IMR-90 (cell line): Measurements from ENCODE around the gene GOLGA3. TPM values are rescaled to one million over a fixed set of nuclear protein-coding genes. Genes with fewer than 3 reads are reported as not detected.
A peak's percentile ranks its signal among the peaks of the same experiment; 100 is the strongest.

Experiments
- ATAC-seq: fragments of 200-7000 bp; cut with Tn5 transposase; 2 replicates; pipeline ENCODE4 v1.9.1; 2020; ENCODE audit warnings: low read depth, mild to moderate bottlenecking, moderate library complexity
- BruUV-seq: library from RNA; stranded (reverse); fragments of 400-500 nt; replicated peaks from 2 replicates; lab custom pipeline; 2021; lab: Mats Ljungman, UMichigan
- CTCF ChIA-PET: fragments of 300-600 bp; formaldehyde crosslinking; extraction: SDS; loops from one replicate; lab custom pipeline; 2021; ENCODE audit warnings: antibody characterized with exemption; lab: Yijun Ruan, JAX
- POLR2A ChIA-PET: fragments of 300-600 bp; sonication (Branson Sonifier 250); formaldehyde crosslinking; loops from one replicate; lab custom pipeline; 2022; ENCODE audit warnings: antibody characterized with exemption; ENCODE audit not compliant: unreplicated experiment; lab: Charles Lee
- DNase-seq: peaks from one replicate; pipeline ENCODE4 v3.0.0; 2013
- H2AFZ ChIP-seq: replicated peaks from 2 replicates; pipeline ENCODE3; 2013; ENCODE audit warnings: low read length, mild to moderate bottlenecking; ENCODE audit not compliant: poor library complexity
- H2AK5ac ChIP-seq: 2 replicates; pipeline ENCODE4 v1.6.1; 2013; ENCODE audit warnings: low read depth, low read length, inconsistent platforms
- H2AK9ac ChIP-seq: replicated peaks from 2 replicates; pipeline ENCODE3; 2013; ENCODE audit warnings: mild to moderate bottlenecking, low read depth, low read length, moderate library complexity; ENCODE audit not compliant: poor library complexity
- H2BK120ac ChIP-seq: 2 replicates; pipeline ENCODE4 v1.6.1; 2013; ENCODE audit warnings: low read depth, low read length, inconsistent platforms
- H2BK15ac ChIP-seq: 3 replicates; pipeline ENCODE4 v1.6.1; 2013; ENCODE audit warnings: low read depth, low read length, inconsistent platforms
- H2BK20ac ChIP-seq: 2 replicates; pipeline ENCODE4 v1.6.1; 2013; ENCODE audit warnings: low read depth, mild to moderate bottlenecking, inconsistent platforms, low read length, moderate library complexity
- H2BK5ac ChIP-seq: 2 replicates; pipeline ENCODE4 v1.6.1; 2013; ENCODE audit warnings: mild to moderate bottlenecking, low read depth, low read length, inconsistent platforms; ENCODE audit not compliant: poor library complexity, severe bottlenecking
- H3K14ac ChIP-seq: replicated peaks from 2 replicates; pipeline ENCODE4 v1.6.1; 2013; ENCODE audit warnings: low read depth, low read length, inconsistent platforms
- H3K18ac ChIP-seq: 2 replicates; pipeline ENCODE4 v1.6.1; 2013; ENCODE audit warnings: low read depth, low read length, control low read depth
- H3K23ac ChIP-seq: 2 replicates; pipeline ENCODE4 v1.6.1; 2013; ENCODE audit warnings: low read depth, low read length, inconsistent platforms
- H3K27ac ChIP-seq: 2 replicates; pipeline ENCODE4 v1.5.1; 2013; ENCODE audit warnings: mild to moderate bottlenecking, control low read depth, low read length; ENCODE audit not compliant: insufficient read depth
- H3K27me3 ChIP-seq: 2 replicates; pipeline ENCODE4 v1.6.1; 2013; ENCODE audit warnings: low read length; ENCODE audit not compliant: control insufficient read depth, insufficient read depth
- H3K36me3 ChIP-seq: 2 replicates; pipeline ENCODE4 v1.6.1; 2013; ENCODE audit warnings: low read length, mixed read lengths; ENCODE audit not compliant: control insufficient read depth, insufficient read depth
- H3K4ac ChIP-seq: 2 replicates; pipeline ENCODE4 v1.6.1; 2013; ENCODE audit warnings: low read depth, low read length, inconsistent platforms
- H3K4me1 ChIP-seq: 2 replicates; pipeline ENCODE4 v1.6.1; 2013; ENCODE audit warnings: low read length, mixed read lengths; ENCODE audit not compliant: control insufficient read depth, insufficient read depth
- H3K4me2 ChIP-seq: 2 replicates; pipeline ENCODE4 v1.6.1; 2013; ENCODE audit warnings: low read depth, mild to moderate bottlenecking, control low read depth, low read length, moderate library complexity
- H3K4me3 ChIP-seq: 2 replicates; pipeline ENCODE4 v1.5.1; 2013; ENCODE audit warnings: low read depth, mild to moderate bottlenecking, control low read depth, low read length, moderate library complexity; ENCODE audit not compliant: insufficient read depth
- H3K56ac ChIP-seq: 2 replicates; pipeline ENCODE4 v1.6.1; 2013; ENCODE audit warnings: low read length, inconsistent platforms; ENCODE audit not compliant: insufficient read depth; ENCODE audit errors: extremely low read depth
- H3K79me1 ChIP-seq, 2 experiments: 2 replicates each; pipeline ENCODE4 v1.6.1; 2013; ENCODE audit warnings: low read length in 2 of 2, inconsistent platforms in 1 of 2, low read depth in 1 of 2
- H3K9ac ChIP-seq: 2 replicates; pipeline ENCODE4 v1.6.1; 2013; ENCODE audit warnings: low read depth, low read length, control low read depth
- H3K9me1 ChIP-seq: 2 replicates; pipeline ENCODE4 v1.6.1; 2013; ENCODE audit warnings: low read length, inconsistent platforms; ENCODE audit not compliant: insufficient read depth
- H3K9me3 ChIP-seq: 2 replicates; pipeline ENCODE4 v1.6.1; 2013; ENCODE audit warnings: low read length; ENCODE audit not compliant: control insufficient read depth, insufficient read depth
- H4K20me1 ChIP-seq: 2 replicates; pipeline ENCODE4 v1.6.1; 2013; ENCODE audit warnings: low read length, inconsistent platforms; ENCODE audit not compliant: insufficient read depth
- H4K5ac ChIP-seq: 2 replicates; pipeline ENCODE4 v1.6.1; 2013; ENCODE audit warnings: mild to moderate bottlenecking, low read depth, low read length, control low read depth
- H4K8ac ChIP-seq, 2 experiments: 2 replicates each; pipeline ENCODE4 v1.6.1; 2013; ENCODE audit warnings: low read depth in 2 of 2, low read length in 2 of 2, control low read depth in 1 of 2, inconsistent platforms in 1 of 2
- H4K91ac ChIP-seq: 2 replicates; pipeline ENCODE4 v1.6.1; 2013; ENCODE audit warnings: low read depth, low read length, inconsistent platforms; ENCODE audit not compliant: insufficient read depth
- BHLHE40 ChIP-seq: fragments of 150-350 bp; IDR thresholded peaks from 2 replicates; pipeline ENCODE4 v1.6.1; 2016; ENCODE audit warnings: mild to moderate bottlenecking, low read depth, low read length
- CEBPB ChIP-seq: IDR thresholded peaks from 2 replicates; pipeline ENCODE4 v1.6.1; 2012; ENCODE audit warnings: low read depth, low read length, improper control_type of control experiment
- CHD1 ChIP-seq: IDR thresholded peaks from 2 replicates; pipeline ENCODE4 v1.6.1; 2012; ENCODE audit warnings: low read depth, low read length, improper control_type of control experiment
- FOS ChIP-seq: fragments of 150-350 bp; IDR thresholded peaks from 2 replicates; pipeline ENCODE4 v1.6.1; 2016; ENCODE audit warnings: low read depth, low read length
- MAFK ChIP-seq: IDR thresholded peaks from 2 replicates; pipeline ENCODE4 v1.6.1; 2012; ENCODE audit warnings: low read depth, low read length, improper control_type of control experiment
- MAZ ChIP-seq: IDR thresholded peaks from 2 replicates; pipeline ENCODE4 v1.6.1; 2012; ENCODE audit warnings: low read depth, mild to moderate bottlenecking, low read length, improper control_type of control experiment, moderate library complexity, borderline replicate concordance
- MXI1 ChIP-seq: IDR thresholded peaks from 2 replicates; pipeline ENCODE4 v1.6.1; 2012; ENCODE audit warnings: low read depth, mild to moderate bottlenecking, low read length, moderate library complexity, borderline replicate concordance
- NFE2L2 ChIP-seq: fragments of 150-350 bp; IDR thresholded peaks from 2 replicates; pipeline ENCODE4 v1.6.1; 2016; ENCODE audit warnings: low read depth, mild to moderate bottlenecking, low read length
- POLR2A ChIP-seq: IDR thresholded peaks from 2 replicates; pipeline ENCODE4 v1.6.1; 2012; ENCODE audit warnings: mild to moderate bottlenecking, low read depth, low read length
- RAD21 ChIP-seq: IDR thresholded peaks from 2 replicates; pipeline ENCODE4 v1.6.1; 2012; ENCODE audit warnings: low read length, improper control_type of control experiment
- RCOR1 ChIP-seq: IDR thresholded peaks from 2 replicates; pipeline ENCODE4 v1.6.1; 2012; ENCODE audit warnings: mild to moderate bottlenecking, low read length, improper control_type of control experiment; ENCODE audit not compliant: insufficient replicate concordance
- RFX5 ChIP-seq: IDR thresholded peaks from 2 replicates; pipeline ENCODE4 v1.8.0; 2012; ENCODE audit warnings: low read depth, mild to moderate bottlenecking, low read length, moderate library complexity
- SMC3 ChIP-seq: fragments of 150-350 bp; IDR thresholded peaks from 2 replicates; pipeline ENCODE4 v1.6.1; 2016; ENCODE audit warnings: low read depth, mild to moderate bottlenecking, antibody characterized with exemption, low read length, moderate library complexity
- WGBS, 2 experiments: methylation state at CpG; one replicate each; pipeline versions ENCODE4 v1.1.5 to v1.1.7; 2013; ENCODE audit warnings: missing lambda C conversion rate in 2 of 2; ENCODE audit not compliant: insufficient read length in 1 of 2; ENCODE audit errors: extremely low coverage in 2 of 2; 5-methylcytosine and 5-hydroxymethylcytosine counted together
- dilution Hi-C: fragments of 300-500 bp; cut with HindIII; formaldehyde crosslinking; loops from one replicate; pipeline ENCODE4 v1.14.3; 2018; ENCODE audit warnings: low sequenced_read_pairs; ENCODE audit not compliant: unreplicated experiment
- in situ Hi-C: fragments of 300-500 bp; cut with MboI; formaldehyde crosslinking; loops from 3 replicates; pipeline ENCODE4 v1.14.3; 2019; ENCODE audit warnings: low sequenced_read_pairs, inconsistent platforms, mixed read lengths
- intact Hi-C: fragments of 100-400 bp; cut with micrococcal nuclease; formaldehyde crosslinking; loops from 2 replicates; pipeline ENCODE4 v1.10.0; 2022
- polyA plus RNA-seq, 3 experiments: library from polyadenylated mRNA; depleted of rRNA; stranded (reverse); fragments of >200 nt; gene quantifications; 2 replicates each; pipeline ENCODE4 v1.2.3, GENCODE V29; 2012; ENCODE audit warnings: low replicate concordance in 1 of 3
- total RNA-seq: library from RNA; depleted of rRNA; stranded (reverse); fragments of >200 nt; gene quantifications from 2 replicates; pipeline ENCODE4 v1.2.3, GENCODE V29; 2012
- TF ChIP-seq, protein P1 (sequence below): fragments of 150-350 bp; IDR thresholded peaks from 2 replicates; pipeline ENCODE4 v1.6.1; 2017; ENCODE audit warnings: mild to moderate bottlenecking, antibody characterized with exemption, low read length, low read depth
- TF ChIP-seq, protein P2 (sequence below): conservative IDR thresholded peaks from 2 replicates; pipeline ENCODE4 v1.5.1; 2012; ENCODE audit warnings: mild to moderate bottlenecking, low read depth, low read length, improper control_type of control experiment
- TF ChIP-seq, protein P3 (sequence below): fragments of 150-350 bp; IDR thresholded peaks from 2 replicates; pipeline ENCODE4 v1.6.1; 2016; ENCODE audit warnings: low read depth, mild to moderate bottlenecking, low read length, moderate library complexity, borderline replicate concordance

GOLGA3 gene
- total and polyA plus RNA-seq, 2 of the 4 experiments (the other 2 are of a cell fraction), result 39.6 to 99.8 TPM

DNA sequence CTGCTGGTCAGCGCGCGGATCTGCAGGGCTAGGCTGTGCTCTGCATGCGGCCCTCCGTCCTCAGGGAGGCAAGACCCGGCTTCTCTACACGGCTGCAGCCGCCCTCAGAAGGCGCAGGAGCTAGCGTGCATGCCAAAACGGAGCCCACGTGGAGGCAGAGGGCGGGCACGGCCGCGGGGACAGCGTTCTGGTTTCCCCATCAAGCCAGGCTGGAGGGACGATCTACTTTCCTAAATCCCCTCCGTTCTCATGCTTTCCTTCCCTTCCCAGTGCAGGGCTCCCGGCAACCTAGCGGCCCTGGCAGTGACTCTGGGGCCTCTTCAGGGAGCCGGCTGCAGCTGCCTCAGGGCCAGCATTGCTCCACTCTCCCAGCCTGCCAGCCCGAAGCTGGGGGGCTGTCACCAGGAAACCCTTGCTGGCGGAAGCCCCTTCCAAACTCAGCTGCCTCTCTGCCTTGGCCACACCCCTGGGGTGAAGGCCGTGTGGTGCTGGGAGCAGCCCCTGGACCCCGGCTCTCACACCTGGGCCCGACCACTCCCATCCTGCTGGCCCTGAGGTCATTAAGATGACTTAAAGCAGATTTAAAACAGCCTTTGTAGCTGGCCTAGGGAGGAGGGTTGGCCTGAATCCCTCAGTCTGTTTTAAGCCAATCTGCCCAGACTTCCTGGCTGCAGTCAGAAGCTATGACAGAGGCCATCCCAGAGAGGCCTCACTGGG is 9.2 kb upstream of the GOLGA3 start:
- H3K23ac ChIP-seq, result no peak overlapping the region
- intact Hi-C loops, result no loop called here
- ATAC-seq, result peak; percentile 21
- no peak overlapping the region for H3K14ac ChIP-seq
- DNase-seq, result no peak
- dilution Hi-C loops, result no loop called here
- H3K4me1 ChIP-seq, result no peaks in the 10 kb centered on the region
- WGBS, 2 experiments, result 78% methylated on average over 21 of the region's 27 CpGs; no CpG with 5 or more reads in 1 of the 2 experiments
- no peak overlapping the region for H3K4me3 ChIP-seq
- BruUV-seq, result no TSS peak
- H2AK5ac ChIP-seq, result no peak overlapping the region
- no peak overlapping the region for H4K91ac ChIP-seq
- in situ Hi-C loops, result no loop called here
- no peak overlapping the region for H4K5ac ChIP-seq
- H3K36me3 ChIP-seq, result peaks cover 43% of the 10 kb centered on the region
- no peaks in the 10 kb centered on the region; the same call in none of the 2 replicates for H4K20me1 ChIP-seq
- ChIA-PET POLR2A (no interaction called here), CTCF (no interaction called here)
- no peak overlapping the region for H3K4ac ChIP-seq
- no peak overlapping the region for H3K18ac ChIP-seq
- H2AFZ ChIP-seq, result no peak overlapping the region
- H3K4me2 ChIP-seq, result no peak overlapping the region
- H2BK15ac ChIP-seq, result no peak overlapping the region
- no peak overlapping the region for H2BK120ac ChIP-seq
- no peak overlapping the region for H4K8ac ChIP-seq
- peaks cover 0 to 13% of the 10 kb centered on the region in 2 experiments; a peak in 2 of 4 replicates for H3K79me1 ChIP-seq
- no peak overlapping the region for H3K56ac ChIP-seq
- H3K9ac ChIP-seq, result no peak overlapping the region
- TF ChIP-seq RAD21, result no peak
- no peak for TF ChIP-seq MAFK
- no peak for TF ChIP-seq POLR2A
- TF ChIP-seq, protein P1, sequence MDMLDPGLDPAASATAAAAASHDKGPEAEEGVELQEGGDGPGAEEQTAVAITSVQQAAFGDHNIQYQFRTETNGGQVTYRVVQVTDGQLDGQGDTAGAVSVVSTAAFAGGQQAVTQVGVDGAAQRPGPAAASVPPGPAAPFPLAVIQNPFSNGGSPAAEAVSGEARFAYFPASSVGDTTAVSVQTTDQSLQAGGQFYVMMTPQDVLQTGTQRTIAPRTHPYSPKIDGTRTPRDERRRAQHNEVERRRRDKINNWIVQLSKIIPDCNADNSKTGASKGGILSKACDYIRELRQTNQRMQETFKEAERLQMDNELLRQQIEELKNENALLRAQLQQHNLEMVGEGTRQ, result no peak
- no peak for TF ChIP-seq MXI1
- no peak for TF ChIP-seq MAZ
- TF ChIP-seq CEBPB, result no peak
- TF ChIP-seq SMC3, result no peak
- no peak for TF ChIP-seq CHD1
- no peak for TF ChIP-seq NFE2L2
- TF ChIP-seq, protein P2, sequence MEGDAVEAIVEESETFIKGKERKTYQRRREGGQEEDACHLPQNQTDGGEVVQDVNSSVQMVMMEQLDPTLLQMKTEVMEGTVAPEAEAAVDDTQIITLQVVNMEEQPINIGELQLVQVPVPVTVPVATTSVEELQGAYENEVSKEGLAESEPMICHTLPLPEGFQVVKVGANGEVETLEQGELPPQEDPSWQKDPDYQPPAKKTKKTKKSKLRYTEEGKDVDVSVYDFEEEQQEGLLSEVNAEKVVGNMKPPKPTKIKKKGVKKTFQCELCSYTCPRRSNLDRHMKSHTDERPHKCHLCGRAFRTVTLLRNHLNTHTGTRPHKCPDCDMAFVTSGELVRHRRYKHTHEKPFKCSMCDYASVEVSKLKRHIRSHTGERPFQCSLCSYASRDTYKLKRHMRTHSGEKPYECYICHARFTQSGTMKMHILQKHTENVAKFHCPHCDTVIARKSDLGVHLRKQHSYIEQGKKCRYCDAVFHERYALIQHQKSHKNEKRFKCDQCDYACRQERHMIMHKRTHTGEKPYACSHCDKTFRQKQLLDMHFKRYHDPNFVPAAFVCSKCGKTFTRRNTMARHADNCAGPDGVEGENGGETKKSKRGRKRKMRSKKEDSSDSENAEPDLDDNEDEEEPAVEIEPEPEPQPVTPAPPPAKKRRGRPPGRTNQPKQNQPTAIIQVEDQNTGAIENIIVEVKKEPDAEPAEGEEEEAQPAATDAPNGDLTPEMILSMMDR, result no peak
- no peak for TF ChIP-seq BHLHE40
- TF ChIP-seq, protein P3, sequence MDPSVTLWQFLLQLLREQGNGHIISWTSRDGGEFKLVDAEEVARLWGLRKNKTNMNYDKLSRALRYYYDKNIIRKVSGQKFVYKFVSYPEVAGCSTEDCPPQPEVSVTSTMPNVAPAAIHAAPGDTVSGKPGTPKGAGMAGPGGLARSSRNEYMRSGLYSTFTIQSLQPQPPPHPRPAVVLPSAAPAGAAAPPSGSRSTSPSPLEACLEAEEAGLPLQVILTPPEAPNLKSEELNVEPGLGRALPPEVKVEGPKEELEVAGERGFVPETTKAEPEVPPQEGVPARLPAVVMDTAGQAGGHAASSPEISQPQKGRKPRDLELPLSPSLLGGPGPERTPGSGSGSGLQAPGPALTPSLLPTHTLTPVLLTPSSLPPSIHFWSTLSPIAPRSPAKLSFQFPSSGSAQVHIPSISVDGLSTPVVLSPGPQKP, result no peak
- TF ChIP-seq FOS, result no peak
- no peak for TF ChIP-seq RCOR1
- no peak for TF ChIP-seq RFX5
- no peak overlapping the region for H3K27ac ChIP-seq
- peaks cover under 1% of the 10 kb centered on the region; the same call in 1 of the 2 replicates for H3K9me1 ChIP-seq
- no peak overlapping the region for H2AK9ac ChIP-seq
- H3K9me3 ChIP-seq, result no peaks in the 10 kb centered on the region
- no peak overlapping the region for H2BK5ac ChIP-seq
- H3K27me3 ChIP-seq, result no peaks in the 10 kb centered on the region
- no peak overlapping the region for H2BK20ac ChIP-seq
